ENCODE data around the gene STK25. TPM values are rescaled to one million over a fixed set of nuclear protein-coding genes. Genes with fewer than 3 reads are reported as not detected.
"Not testable (repeated sequence)": the region's sequence is repeated elsewhere in the genome, so short reads cannot be mapped to it uniquely, and the experiment has no call there.

Gene STK25
- total RNA-seq, 1 donor from 2014 or later, result 125 TPM

- Histone ChIP-seq H3K9me3 (no peaks in the 10 kb centered on the region), H3K4me3 (no peak overlapping the region), H3K27ac (no peak overlapping the region), H3K4me1 (no peaks in the 10 kb centered on the region), H3K27me3 (ENCODE audit: low read depth) (no peaks in the 10 kb centered on the region), H3K36me3 (no peaks in the 10 kb centered on the region)
- no peak for DNase-seq
- TF ChIP-seq CTCF (IDR thresholded peaks at IDR 0.05), result no peak
- no peak for ATAC-seq
- intact Hi-C loops (cut with DNase I), result no loop called here
Measured at GRCh38 chr2:241531161-241531722, 22.9 kb upstream of the STK25 start.

- no peak for TF ChIP-seq CTCF (IDR thresholded peaks at IDR 0.05)
- intact Hi-C loops (cut with DNase I), result no loop called here
- Histone ChIP-seq H3K4me3 (no peak overlapping the region), H3K36me3 (no peaks in the 10 kb centered on the region), H3K9me3 (no peaks in the 10 kb centered on the region), H3K27me3 (ENCODE audit: low read depth) (no peaks in the 10 kb centered on the region), H3K4me1 (no peaks in the 10 kb centered on the region), H3K27ac (no peak overlapping the region)
- no peak for DNase-seq
- no peak for ATAC-seq
Measured at GRCh38 chr2:241530571-241530970, 22.2 kb upstream of the STK25 start.

- DNase-seq; H3K4me3 ChIP-seq; intact Hi-C loops (cut with DNase I); H3K27ac ChIP-seq; H3K27me3 ChIP-seq (ENCODE audit: low read depth); ATAC-seq; H3K4me1 ChIP-seq; H3K9me3 ChIP-seq; H3K36me3 ChIP-seq: not testable (repeated sequence)
Measured at GRCh38 chr2:241525818-241526780, 17.7 kb upstream of the STK25 start.

GRCh38 chr2:241522477-241522876 is 14.1 kb upstream of the STK25 start:
- no peak for DNase-seq
- intact Hi-C loops (cut with DNase I), result no loop called here
- no peaks in the 10 kb centered on the region for H3K4me1 ChIP-seq

GRCh38 chr2:241519669-241520068 is 11.3 kb upstream of the STK25 start:
- H3K36me3 ChIP-seq, result no peaks in the 10 kb centered on the region
- H3K27me3 ChIP-seq (ENCODE audit: low read depth), result peaks cover 10% of the 10 kb centered on the region
- intact Hi-C loops (cut with DNase I), result no loop called here
- no peaks in the 10 kb centered on the region for H3K4me1 ChIP-seq
- DNase-seq, result no peak
- ATAC-seq, result no peak
- no peak overlapping the region for H3K4me3 ChIP-seq
- H3K9me3 ChIP-seq, result no peaks in the 10 kb centered on the region
- H3K27ac ChIP-seq, result no peak overlapping the region
- no peak for TF ChIP-seq CTCF (IDR thresholded peaks at IDR 0.05)

More at GRCh38 chr2:241522477-241522876, 14.1 kb upstream of the STK25 start:
- Histone ChIP-seq H3K27ac (no peak overlapping the region), H3K4me3 (no peak overlapping the region), H3K27me3 (ENCODE audit: low read depth) (peaks cover 10% of the 10 kb centered on the region), H3K9me3 (no peaks in the 10 kb centered on the region), H3K36me3 (no peaks in the 10 kb centered on the region)
- ATAC-seq, result no peak
- TF ChIP-seq CTCF (IDR thresholded peaks at IDR 0.05), result no peak

- TF ChIP-seq CTCF (IDR thresholded peaks at IDR 0.05), result no peak
- Histone ChIP-seq H3K27ac (no peak overlapping the region), H3K4me1 (no peaks in the 10 kb centered on the region), H3K27me3 (ENCODE audit: low read depth) (peaks cover 10% of the 10 kb centered on the region), H3K9me3 (no peaks in the 10 kb centered on the region), H3K4me3 (no peak overlapping the region), H3K36me3 (no peaks in the 10 kb centered on the region)
- intact Hi-C loops (cut with DNase I), result no loop called here
- no peak for DNase-seq
- no peak for ATAC-seq
Measured at GRCh38 chr2:241517297-241517696, 8.9 kb upstream of the STK25 start.
